WI38 (cell line): ENCODE results near the gene GPR15LG.
"Not testable (repeated sequence)": the region's sequence is repeated elsewhere in the genome, so short reads cannot be mapped to it uniquely, and the experiment has no call there.

Experiments used
- H3K4me3 ChIP-seq: 2 replicates; pipeline ENCODE4 v1.5.1; 2011; ENCODE audit warnings: low read depth, mild to moderate bottlenecking, control low read depth, low read length
- TF ChIP-seq, protein P1 (sequence below): IDR thresholded peaks from 2 replicates; pipeline ENCODE4 v1.5.1; 2012; ENCODE audit warnings: low read depth, mild to moderate bottlenecking, control low read depth, low read length

The GPR15LG gene

DNA sequence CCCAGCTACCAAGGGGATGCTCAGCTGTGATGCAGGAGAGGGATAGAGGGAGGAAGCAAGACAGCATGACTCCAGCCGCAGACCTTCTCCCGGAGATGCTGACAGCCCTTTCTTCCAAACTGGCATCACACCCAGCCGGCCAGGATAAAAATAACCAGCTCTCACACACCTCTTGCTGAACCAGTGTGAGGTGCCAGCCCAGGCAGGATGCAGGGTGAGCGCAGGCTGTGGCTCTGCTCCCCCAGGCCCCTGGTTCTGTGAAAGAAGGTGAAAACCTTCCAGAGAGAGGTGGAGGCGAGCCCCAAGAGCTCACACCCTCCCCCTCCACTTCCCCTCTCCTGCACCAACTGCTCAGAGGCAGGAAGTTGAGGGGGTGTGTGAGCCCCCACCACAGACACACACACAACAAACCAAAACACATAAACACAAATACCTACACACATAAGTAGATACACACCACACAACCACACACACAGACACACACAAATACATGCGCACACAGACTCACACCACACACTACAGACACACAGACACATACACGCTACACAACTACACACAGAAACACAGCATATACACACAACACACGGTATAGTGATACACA lies 4.0 kb downstream of the GPR15LG start:
- H3K4me3 ChIP-seq = no peak overlapping the region
- TF ChIP-seq, protein P1, sequence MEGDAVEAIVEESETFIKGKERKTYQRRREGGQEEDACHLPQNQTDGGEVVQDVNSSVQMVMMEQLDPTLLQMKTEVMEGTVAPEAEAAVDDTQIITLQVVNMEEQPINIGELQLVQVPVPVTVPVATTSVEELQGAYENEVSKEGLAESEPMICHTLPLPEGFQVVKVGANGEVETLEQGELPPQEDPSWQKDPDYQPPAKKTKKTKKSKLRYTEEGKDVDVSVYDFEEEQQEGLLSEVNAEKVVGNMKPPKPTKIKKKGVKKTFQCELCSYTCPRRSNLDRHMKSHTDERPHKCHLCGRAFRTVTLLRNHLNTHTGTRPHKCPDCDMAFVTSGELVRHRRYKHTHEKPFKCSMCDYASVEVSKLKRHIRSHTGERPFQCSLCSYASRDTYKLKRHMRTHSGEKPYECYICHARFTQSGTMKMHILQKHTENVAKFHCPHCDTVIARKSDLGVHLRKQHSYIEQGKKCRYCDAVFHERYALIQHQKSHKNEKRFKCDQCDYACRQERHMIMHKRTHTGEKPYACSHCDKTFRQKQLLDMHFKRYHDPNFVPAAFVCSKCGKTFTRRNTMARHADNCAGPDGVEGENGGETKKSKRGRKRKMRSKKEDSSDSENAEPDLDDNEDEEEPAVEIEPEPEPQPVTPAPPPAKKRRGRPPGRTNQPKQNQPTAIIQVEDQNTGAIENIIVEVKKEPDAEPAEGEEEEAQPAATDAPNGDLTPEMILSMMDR = no peak

DNA sequence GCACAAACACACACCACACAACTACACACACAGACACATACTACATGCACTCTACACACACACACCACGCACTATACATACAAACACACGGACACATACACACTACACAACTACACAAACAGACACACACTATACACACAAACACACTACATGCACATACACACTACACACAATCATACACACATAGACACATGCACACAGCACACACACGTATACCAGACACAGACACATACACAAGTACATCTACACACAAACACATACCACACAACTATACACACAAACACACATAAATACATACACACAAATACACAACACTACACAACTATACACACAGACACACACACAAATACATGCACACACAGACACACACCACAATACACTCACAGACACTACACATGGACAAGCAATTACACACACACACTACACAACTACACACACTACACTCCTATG lies 4.6 kb downstream of the GPR15LG start:
- H3K4me3 ChIP-seq = no peak overlapping the region
- TF ChIP-seq, protein P1 = no peak

DNA sequence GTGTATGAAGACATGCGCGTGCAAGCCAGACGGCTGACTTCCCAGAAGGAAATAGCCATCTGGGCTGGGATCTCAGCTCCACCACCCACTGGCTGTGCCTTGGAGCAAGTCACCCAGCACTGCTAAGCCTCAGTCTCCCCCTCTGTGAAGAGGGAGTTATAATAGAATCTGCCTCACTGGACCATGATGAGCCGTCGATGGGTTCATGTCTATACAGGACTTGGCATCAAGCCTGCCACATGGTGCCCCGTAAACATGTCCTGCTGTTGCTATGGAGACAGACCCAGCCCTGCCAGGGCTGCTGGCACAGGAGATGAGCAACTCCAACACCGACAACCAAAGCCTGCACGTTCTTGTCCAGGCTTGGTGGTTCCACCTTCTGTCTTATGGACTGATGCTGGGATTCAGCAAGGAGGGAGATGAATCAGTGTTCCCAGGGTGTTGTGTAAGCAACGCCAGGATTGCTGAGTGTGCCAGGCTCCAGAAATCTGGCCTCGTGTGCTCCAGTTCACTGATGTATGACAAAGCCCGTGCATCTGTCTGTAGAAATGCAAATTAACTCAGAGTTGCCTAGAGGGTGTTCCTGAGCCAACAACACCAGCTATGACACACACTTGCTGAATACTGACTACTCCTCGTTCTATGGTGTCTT lies 5.6 kb downstream of the GPR15LG start:
- TF ChIP-seq, protein P1 = no peak
- no peak overlapping the region for H3K4me3 ChIP-seq

DNA sequence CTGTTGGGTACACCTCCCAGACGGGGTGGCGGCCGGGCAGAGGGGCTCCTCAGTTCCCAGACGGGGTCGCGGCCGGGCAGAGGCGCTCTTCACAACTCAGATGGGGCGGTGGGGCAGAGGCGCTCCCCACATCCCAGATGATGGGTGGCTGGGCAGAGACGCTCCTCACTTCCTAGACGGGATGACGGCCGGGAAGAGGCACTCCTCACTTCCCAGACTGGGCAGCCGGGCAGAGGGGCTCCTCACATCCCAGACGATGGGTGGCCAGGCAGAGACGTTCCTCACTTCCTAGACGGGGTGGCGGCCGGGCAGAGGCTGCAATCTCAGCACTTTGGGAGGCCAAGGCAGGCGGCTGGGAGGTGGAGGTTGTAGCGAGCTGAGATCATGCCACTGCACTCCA lies 6.8 kb downstream of the GPR15LG start:
- H3K4me3 ChIP-seq = not testable (repeated sequence)

DNA sequence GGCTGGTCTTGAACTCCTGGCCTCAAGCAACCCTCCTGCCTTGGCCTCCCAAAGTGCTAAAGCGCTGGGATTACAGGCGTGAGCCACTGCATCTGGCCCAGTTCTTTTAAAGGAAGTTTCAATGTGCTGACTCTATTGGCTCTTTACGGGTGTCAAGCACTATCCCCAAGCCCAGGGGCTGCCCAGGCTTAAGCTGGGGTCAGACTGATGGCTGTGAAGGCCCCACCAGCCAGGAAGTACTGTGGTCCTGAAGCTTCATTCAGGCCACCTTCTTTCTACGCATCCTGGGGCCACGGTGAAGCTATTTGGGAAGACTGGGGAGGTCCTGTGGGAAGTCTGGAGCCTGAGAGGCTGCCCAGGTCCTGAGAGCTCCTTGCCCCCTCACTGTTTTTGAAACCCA lies 8.0 kb downstream of the GPR15LG start:
- no peak overlapping the region for H3K4me3 ChIP-seq
- TF ChIP-seq, protein P1 = no peak

DNA sequence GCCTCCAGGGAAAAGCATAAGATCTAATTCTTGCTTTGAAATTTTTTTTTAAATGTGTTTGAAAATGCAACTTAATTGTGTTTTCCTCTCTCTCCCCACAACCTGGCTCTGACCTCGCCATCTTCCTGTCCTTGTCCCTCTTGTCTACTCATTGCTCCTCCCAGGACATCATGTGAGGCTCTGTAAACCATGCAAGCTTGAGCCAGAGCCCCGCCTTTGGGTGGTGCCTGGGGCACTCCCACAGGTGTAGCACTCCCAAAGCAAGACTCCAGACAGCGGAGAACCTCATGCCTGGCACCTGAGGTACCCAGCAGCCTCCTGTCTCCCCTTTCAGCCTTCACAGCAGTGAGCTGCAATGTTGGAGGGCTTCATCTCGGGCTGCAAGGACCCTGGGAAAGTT lies 10.9 kb downstream of the GPR15LG start:
- TF ChIP-seq, protein P1 = no peak
- no peak overlapping the region for H3K4me3 ChIP-seq

DNA sequence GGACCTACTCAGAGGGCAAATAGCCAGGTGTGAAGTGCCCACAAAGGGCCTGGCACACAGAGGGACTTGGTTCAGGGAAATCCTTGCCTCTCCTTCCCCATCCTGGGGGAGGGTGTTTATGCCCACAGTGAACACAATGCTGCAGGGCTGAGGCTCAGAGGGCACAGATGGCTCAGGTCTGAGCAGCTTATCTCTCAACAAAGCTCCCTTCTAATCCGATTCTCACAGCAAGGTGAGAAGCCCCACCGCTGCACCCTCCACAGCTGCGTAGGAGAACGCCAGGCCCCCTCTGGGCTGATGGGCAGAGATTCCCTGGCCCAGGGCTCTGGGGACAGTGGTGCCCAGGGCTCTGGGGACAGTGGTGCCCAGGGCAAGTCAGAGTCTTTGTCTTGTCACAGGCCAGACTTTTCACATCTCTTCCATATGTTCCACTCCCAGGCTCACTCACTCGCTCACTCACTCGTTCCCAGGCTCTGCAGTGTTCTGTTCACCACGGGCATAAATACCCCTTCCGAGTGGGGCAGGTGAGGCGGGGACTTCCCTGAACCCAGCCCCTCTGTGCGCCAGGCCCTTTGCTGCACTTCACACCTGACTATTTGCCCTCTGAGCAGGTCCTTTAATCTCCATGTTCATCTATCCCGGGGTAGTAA lies 12.1 kb downstream of the GPR15LG start:
- TF ChIP-seq, protein P1 = no peak
- H3K4me3 ChIP-seq = no peak overlapping the region

DNA sequence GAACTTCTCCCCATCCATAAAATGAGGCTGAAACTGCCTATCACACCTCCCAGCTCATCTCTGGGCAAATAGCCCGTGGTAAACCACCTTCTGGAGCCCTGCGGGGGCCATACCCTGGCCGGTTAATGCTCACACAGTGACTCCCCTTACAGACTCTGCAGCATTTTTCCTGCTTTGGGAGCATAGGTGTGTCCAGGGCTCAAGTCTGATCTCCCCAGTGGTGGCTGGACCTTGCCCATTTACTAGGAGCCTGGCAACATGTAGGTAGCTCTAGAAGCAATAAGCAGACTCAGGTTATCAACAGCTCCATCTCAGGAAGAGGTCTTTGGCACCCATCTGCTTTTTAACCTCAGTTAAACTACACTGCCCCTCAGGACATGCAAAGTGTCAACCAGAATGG lies 15.2 kb downstream of the GPR15LG start:
- TF ChIP-seq, protein P1 = no peak
- H3K4me3 ChIP-seq = no peak overlapping the region
